GM18519 (cell line): ENCODE measurements around the gene TAC1.
"Not testable (repeated sequence)": the region's sequence is repeated elsewhere in the genome, so short reads cannot be mapped to it uniquely, and the experiment has no call there.

Source experiments
- ATAC-seq: cut with Tn5 transposase; IDR thresholded peaks from one replicate; pipeline ENCODE4 v1.9.1; 2021; ENCODE audit warnings: mild to moderate bottlenecking, moderate library complexity; ENCODE audit not compliant: unreplicated experiment, low FRiP score

The TAC1 gene, protein sequence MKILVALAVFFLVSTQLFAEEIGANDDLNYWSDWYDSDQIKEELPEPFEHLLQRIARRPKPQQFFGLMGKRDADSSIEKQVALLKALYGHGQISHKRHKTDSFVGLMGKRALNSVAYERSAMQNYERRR

DNA sequence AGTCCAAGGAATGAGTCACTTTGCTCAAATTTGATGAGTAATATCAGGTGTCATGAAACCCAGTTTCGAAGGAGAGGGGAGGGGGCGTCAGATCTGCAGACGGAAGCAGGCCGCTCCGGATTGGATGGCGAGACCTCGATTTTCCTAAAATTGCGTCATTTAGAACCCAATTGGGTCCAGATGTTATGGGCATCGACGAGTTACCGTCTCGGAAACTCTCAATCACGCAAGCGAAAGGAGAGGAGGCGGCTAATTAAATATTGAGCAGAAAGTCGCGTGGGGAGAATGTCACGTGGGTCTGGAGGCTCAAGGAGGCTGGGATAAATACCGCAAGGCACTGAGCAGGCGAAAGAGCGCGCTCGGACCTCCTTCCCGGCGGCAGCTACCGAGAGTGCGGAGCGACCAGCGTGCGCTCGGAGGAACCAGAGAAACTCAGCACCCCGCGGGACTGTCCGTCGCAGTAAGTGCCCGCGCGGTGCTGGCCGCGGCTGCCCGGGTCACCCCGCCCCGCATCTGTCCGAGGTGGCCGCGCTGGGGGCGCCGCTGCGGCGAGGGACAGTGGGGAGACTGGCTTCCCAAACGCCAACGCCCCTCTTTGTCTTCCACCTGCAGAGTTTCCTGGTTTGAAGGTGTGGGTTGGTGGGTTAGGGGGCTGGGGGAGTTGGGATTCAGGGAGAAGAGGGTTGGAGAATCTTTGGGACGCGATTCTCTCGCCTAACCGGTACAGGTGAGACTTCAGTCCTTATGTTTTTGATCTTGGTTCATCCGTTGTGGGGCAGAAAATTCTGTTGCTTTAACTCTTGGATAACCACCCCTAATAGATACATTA is at the start of gene TAC1:
TSS of gene TAC1 (plus strand) at position 351 of the 829 bp plus-strand sequence. CDS start 527 bp downstream, outside the sequence.
- ATAC-seq, result no peak

DNA sequence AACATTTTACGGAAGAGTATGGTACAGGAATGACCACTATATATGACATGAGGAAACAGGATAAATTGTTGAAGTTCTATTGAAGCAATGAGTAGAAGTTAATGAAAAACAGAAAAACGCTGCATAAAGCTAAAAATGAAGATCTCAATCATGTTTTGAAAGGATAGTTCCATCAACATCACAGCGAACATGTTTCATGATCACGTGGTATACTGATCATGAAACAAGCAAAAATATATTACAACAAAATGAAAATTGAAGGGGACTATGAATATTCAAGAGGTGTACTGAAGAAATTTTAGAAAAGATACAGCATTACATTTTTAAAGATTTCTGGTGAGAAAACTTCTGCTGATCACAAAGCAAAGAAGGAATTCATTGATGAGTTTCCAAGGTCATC is 45.9 kb upstream of the TAC1 start:
- ATAC-seq, result no peak

DNA sequence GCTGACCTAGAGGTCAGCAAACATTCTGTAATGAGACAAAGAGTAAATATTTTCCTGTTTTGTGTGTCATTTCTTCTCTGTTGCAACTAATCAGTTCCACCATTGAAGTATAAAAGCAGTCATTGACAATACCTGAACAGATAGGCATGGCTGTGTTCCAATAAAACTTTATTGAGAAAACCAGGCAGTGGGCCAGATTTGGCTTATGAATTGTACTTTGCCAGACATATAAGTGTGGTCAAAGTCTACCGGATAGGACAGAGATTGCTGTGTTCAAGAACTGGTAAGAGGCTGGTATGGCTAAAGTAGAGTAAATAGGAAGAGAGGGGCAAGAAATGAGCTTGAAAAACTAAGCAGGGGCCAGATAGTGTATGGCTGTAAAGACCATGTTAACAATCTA is 38.3 kb upstream of the TAC1 start:
- ATAC-seq, result no peak

DNA sequence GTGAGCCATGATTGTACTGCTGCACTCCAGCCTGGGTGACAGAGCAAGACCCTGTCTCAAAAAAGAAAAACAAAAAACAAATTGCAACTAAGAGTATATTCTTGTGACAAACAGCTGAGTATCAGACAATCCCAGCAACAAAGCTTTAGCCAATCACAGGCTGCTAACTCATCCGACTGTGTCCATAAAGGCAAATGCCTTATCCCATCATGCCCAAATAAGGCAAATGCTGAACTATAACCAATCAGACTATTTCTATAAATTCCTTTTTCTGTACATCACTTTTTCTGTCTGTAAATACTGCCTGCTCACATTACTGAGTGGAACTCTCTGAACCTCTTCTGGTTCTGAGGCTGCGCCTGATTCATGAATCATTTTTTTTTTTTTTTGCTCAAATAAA is 37.5 kb upstream of the TAC1 start:
- no peak for ATAC-seq

DNA sequence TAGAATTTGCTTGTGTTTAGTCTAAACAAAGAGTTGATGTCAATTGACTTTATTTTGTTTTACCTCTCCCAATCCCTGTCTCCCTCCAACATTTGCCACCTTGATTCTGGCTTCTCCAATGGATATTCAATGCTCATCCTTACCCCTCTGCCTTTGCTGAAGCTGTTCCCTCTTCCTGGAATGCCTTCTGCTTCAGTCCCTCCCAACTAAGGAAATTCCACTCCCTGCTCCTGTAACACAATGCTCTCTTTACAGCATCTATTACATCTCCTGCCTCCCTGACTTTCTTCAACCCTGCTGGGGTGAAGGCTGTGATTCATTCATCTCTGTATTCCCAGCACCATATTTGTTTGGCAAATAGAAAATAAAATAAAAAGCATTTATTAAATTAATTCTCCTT is 34.5 kb upstream of the TAC1 start:
- no peak for ATAC-seq

DNA sequence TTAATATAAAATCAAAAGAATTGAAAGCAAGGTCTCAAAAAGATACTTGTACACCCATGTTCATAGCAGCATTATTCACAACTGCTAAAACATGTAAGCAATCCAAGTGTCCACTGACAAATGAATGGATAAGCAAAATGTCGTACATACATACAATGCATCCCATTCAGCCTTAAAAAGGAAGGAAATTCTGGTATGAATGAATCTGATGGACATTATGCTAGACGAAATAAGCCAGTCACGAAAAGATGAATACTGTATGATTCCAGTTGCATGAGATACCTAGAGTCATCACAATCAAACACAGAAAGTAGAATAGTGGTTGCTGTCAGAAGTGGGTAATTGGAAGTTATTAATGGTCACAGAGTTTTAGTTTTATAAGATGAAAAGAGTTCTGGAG is 9.5 kb upstream of the TAC1 start:
- no peak for ATAC-seq

DNA sequence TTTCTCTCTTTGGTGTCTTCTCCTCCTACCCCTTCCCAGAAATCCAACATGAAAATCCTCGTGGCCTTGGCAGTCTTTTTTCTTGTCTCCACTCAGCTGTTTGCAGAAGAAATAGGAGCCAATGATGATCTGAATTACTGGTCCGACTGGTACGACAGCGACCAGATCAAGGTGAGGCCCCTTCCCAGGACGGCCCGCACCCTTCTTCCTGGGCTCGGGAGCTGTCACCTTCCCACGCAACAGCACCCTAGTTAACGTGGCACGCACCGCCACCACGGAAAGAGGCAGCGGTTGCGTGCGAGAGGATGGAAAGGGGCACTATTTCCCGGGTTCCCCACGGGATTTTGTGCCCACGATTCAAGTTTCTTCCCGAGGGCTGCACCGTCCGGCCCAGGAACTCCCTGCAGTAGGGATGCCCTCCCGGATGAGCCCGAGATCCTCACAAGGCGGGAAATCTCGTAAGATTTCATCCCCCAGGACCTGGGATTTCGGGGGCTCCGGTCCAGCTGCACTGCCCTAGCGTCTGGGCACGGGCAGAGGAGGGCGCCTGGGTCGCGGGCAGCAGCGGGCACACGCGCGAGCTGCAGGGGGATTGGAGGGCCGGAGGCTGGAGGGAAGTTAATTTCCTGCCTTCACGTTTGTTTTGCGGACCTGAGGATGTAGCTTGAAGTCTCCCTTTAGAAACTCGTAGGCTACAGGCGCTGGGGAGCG is 834 bp downstream of the TAC1 start:
- ATAC-seq, result no peak

DNA sequence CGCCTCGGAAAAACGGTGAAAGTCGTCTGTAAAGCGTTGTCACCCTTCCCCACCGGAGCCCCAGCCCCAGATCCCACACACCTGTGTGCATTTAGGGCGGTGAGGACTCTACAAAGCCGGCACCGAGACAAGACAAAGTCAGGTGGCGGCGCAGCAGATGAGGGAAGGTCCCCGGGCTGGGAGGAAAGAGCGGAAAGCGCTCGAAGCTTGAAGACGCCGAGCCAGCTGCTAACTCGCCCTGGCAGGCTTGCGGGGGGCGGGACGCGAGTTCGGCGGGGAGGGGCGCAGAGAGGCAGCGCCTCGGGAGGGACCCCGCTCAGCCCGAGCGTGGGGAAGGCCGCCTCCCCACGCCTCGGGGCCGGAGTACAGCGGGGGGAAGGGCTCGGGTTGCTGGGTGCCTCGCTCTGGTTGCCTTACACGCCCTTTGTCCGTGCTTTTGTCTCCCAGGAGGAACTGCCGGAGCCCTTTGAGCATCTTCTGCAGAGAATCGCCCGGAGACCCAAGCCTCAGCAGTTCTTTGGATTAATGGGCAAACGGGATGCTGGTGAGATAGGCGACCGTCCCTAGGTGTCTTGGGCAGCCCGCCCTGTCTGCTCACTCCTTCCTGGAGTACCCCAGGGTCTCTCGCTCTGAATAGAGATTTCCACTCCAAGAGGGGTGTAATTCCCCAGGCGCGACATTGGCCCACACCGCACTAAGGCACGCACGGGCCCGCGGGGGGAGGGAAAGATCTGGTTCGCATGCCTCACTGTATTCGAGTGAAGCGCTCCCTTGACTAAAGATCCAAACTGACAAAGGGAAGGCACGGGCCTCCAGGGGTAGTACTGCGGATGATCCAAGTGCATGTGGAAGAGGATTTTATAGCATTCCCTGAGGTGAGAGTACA is 1.6 kb downstream of the TAC1 start:
- ATAC-seq, result no peak

DNA sequence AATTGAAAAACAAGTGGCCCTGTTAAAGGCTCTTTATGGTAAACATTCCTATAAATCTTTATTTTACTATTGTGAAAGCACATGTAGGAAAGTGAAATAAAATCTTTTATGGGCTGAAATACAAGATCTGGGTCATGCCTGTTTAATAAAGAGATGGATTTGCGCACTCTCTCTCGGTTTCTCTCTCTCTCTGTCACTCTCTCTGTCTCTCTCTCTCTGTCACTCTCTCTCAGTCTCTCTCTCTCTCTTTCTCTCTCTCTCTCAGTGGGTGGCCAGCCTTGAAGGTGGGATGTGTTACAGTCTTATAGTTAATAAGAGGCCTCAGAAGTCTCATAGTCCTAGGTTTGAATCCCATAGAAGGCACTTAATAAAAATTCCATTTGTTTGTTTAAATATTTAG is 2.4 kb downstream of the TAC1 start:
- ATAC-seq, result no peak

DNA sequence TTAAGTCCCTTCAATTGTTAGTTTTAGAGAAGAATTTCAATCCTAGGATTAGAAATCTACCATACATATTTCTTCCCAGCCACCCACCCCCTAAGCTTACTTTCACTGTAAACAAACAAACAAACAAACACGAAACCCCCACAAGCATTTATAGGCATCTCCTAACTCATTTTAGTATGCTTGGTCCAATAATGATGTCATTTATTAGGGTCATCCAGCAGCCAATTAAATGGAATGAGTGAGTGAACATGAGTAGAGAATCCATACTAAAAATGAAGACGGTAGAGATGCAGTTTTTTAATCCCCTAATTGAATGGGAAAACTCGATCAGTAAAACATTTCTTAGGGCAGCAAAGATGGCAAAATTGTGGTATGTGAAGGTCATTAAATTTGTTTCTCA is 3.2 kb downstream of the TAC1 start:
- ATAC-seq, result no peak

DNA sequence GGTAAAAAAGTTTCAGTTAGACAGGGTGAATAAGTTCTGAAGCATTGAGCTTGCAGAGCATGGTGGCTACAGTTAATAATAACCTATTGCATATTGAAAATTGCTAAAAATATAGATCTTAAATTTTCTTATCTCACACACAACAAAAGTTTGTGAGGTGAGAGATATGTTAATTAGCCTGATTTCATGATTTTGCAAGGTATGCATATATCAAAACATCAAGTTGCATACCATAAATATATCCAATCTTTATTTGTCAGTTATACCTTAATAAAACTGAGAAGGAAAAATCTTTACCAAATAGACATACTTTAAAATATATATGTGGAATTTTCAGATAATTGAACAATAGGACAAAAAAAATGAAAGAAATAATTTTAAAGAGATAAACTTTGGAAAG is 16.6 kb downstream of the TAC1 start:
- ATAC-seq, result no peak

DNA sequence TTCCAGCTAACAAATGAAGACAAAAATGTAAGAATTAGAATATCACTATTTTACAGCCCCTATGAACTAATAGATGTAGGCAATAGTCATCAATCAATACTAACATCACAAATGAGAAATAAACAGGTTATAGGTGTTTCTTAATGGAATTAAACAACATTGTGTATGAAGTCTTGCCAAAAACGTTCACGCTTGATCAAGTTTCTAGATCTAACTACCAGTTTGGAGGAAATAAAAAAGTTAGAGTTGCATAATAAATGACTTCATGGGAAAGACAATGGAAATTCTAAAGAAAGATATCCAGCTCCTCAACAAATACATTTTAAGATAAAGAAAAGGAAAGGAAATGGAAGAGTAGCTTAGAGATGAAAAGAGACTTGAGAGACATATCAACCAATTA is 19.7 kb downstream of the TAC1 start:
- no peak for ATAC-seq

DNA sequence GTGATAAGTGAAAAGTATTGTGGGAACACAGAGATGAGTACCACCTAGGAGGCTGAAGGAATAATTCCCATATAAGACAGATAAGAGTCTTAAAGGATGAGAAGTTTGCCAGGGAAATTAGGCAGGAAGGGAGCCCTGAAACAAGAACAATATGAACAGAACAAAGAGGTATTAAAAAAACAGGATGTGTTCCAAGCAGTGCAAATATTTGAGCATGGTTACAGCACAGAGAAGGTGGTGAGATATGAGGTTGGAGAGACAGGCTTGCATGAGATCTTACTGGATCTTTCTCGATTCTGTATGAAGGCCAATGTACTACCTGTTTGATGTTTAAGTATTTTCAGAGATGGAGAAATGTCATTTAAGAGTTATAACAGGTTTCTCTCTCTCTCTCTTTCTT is 20.3 kb downstream of the TAC1 start:
- no peak for ATAC-seq

DNA sequence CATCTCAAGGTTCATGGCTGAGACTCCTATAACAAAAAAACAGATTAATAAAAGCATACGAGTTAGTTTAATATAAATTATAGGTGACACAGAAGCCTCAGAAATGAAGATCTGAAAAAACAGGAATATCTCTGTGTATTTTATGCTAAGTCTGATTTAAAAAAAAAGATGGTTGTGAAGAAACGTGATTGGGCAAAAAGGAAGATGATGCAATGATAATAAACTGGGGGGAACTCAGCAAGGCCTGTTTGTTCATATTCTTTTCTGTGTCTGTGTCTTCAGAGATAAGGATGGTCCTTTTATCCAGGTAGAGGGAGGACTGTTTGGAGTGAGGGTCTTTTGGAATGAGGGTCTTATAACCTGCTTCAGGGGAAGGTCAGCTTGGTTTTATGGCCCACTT is 25.9 kb downstream of the TAC1 start:
- no peak for ATAC-seq

DNA sequence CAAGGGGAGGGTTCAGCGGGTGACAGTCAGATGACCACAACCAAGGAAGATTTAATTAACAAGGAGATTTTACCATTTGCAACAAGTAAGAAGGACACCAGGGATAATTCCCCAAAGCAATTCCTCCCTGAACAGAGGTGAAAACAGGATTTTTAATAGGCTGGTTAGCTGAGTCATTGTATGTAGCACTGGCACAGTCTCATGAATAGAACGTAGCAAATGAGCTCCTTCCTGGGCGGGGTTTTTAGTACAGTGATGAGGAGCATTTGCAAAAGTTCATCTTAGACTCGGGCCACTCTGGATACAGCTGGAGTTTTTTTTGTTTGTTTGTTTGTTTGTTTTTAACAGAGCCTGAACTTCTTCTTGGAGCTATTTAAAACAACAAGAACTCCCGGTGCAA is 39.0 kb downstream of the TAC1 start:
- no peak for ATAC-seq

DNA sequence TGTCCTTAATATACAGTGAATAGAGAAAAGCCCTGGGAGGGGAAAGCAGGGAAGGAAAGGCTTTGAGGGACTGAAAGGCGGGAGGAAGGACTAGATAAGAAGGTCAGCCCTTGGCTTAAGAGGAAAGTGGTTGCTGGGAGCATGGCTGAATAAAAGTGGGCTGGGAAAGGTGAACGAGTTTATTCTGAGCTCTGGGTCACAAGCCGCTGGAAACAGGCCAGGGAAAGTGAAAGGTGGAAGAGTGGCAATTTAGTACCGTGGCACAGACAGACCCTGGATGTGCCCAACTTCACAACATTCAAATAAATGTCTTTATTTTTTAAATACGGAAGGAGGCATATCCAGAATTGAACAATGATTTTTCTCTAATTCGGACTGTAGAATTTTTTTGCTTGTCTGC is 39.7 kb downstream of the TAC1 start:
- no peak for ATAC-seq

DNA sequence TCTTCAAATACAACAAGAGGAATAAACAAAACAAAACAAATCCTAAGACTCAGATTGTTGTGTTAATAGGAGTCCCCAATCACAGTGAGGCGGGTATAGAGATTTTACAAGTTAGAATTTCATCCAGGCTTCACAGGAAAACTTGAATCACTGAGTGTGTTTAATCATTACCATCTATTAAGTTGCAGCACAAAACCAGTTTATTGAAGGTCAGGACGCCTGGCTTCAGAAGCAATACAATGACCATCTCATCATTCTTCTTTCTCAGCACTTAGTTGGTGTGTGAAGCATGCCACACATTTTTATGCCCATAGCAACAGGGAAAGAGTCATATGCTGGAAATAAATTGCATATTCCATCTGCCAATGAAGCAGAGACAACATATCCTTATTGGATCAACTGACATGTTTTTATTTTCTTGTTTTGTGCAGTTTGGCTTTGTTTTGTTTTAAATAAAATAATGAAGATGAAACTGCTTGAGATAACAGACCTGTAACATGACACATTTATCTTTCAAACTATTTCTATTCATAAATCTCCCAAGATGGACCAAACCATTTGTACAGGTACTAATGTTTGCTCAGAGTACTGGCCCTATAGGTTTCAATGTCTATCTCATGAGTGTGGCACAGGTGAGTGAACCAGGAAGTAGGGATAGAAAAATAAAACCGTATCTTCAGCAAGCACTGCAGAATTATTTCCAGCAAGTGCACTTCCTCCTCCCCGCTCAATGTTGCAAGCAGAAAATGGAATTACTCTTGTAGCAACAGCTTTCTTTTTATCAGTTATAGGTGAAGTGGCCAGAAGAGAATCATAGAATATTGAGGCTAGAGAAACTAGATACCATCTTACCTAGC is 40.4 kb downstream of the TAC1 start:
- no peak for ATAC-seq

DNA sequence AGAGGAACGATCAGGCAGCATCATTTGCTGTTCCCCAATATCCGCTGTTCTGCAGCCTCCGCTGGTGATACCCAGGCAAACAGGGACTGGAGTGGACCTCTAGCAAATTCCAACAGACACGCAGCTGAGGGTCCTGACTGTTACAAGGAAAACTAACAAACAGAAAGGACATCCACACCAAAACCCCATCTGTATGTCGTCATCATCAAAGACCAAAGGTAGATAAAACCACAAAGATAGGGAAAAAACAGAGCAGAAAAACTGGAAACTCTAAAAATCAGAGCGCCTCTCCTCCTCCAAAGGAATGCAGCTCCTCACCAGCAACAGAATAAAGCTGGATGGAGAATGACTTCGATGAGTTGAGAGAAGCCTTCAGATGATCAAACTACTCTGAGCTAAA is 54.5 kb downstream of the TAC1 start:
- not testable (repeated sequence) for ATAC-seq
